PC-3 (cell line): ENCODE measurements around the gene POP5. TPM values are rescaled to one million over a fixed set of nuclear protein-coding genes. Genes with fewer than 3 reads are reported as not detected.
"Not testable (repeated sequence)": the region's sequence is repeated elsewhere in the genome, so short reads cannot be mapped to it uniquely, and the experiment has no call there.

Experiments used
- ATAC-seq: fragments of 200-7000 bp; cut with Tn5 transposase; 2 replicates; pipeline ENCODE4 v1.9.1; 2020; ENCODE audit warnings: mild to moderate bottlenecking, moderate library complexity
- BruUV-seq: library from RNA; stranded (reverse); fragments of 400-500 nt; replicated peaks from 2 replicates; lab custom pipeline; 2021; lab: Mats Ljungman, UMichigan
- CTCF ChIA-PET: fragments of 300-600 bp; sonication (Branson Sonifier 250); formaldehyde crosslinking; loops from one replicate; lab custom pipeline; 2022; ENCODE audit warnings: antibody characterized with exemption; lab: Charles Lee
- POLR2A ChIA-PET: fragments of 300-600 bp; sonication (Branson Sonifier 250); formaldehyde crosslinking; loops from one replicate; lab custom pipeline; 2022; ENCODE audit warnings: antibody characterized with exemption; ENCODE audit not compliant: unreplicated experiment; lab: Charles Lee
- DNase-seq: peaks from one replicate; pipeline ENCODE4 v3.0.0-alpha.2; 2015
- H2AFZ ChIP-seq: fragments of 300-600 bp; sonication (generic); 2 replicates; pipeline ENCODE4 v1.6.0; 2016; ENCODE audit warnings: antibody characterized with exemption, low read length
- H3F3A ChIP-seq: fragments of 300-600 bp; sonication (generic); one replicate; pipeline ENCODE4 v1.6.0; 2017; ENCODE audit warnings: antibody characterized with exemption, low read length, control low read depth, mild to moderate bottlenecking; ENCODE audit not compliant: unreplicated experiment
- H3K27ac ChIP-seq: fragments of 300-600 bp; sonication (generic); 2 replicates; pipeline ENCODE4 v1.5.1; 2016; ENCODE audit warnings: mild to moderate bottlenecking, low read length
- H3K27me3 ChIP-seq: fragments of 300-600 bp; sonication (generic); 2 replicates; pipeline ENCODE4 v1.6.1; 2016; ENCODE audit warnings: low read length, mixed read lengths
- H3K36me3 ChIP-seq: fragments of 300-600 bp; sonication (generic); 2 replicates; pipeline ENCODE4 v1.6.1; 2016; ENCODE audit warnings: low read depth, mixed run types, low read length, mixed read lengths
- H3K4me1 ChIP-seq: fragments of 300-600 bp; sonication (generic); 2 replicates; pipeline ENCODE4 v1.5.1; 2016; ENCODE audit warnings: low read length; ENCODE audit not compliant: insufficient read depth
- H3K4me2 ChIP-seq: fragments of 300-600 bp; sonication (generic); 2 replicates; pipeline ENCODE4 v1.6.0; 2016; ENCODE audit warnings: low read length
- H3K4me3 ChIP-seq: fragments of 300-600 bp; sonication (generic); 2 replicates; pipeline ENCODE4 v1.5.1; 2016; ENCODE audit warnings: mild to moderate bottlenecking, low read length, mixed read lengths
- H3K79me2 ChIP-seq: fragments of 300-600 bp; sonication (generic); 2 replicates; pipeline ENCODE4 v1.6.1; 2017; ENCODE audit warnings: low read length, mixed read lengths
- H3K9ac ChIP-seq: fragments of 300-600 bp; sonication (generic); 2 replicates; pipeline ENCODE4 v1.6.0; 2016; ENCODE audit warnings: mild to moderate bottlenecking, low read length
- H3K9me2 ChIP-seq: fragments of 300-600 bp; sonication (generic); replicated peaks from 2 replicates; pipeline ENCODE4 v1.6.1; 2016; ENCODE audit warnings: mixed run types, low read length, mixed read lengths
- H3K9me3 ChIP-seq: fragments of 300-600 bp; sonication (generic); 2 replicates; pipeline ENCODE4 v1.6.1; 2016; ENCODE audit warnings: low read length, mixed read lengths
- H4K20me1 ChIP-seq: fragments of 300-600 bp; sonication (generic); 2 replicates; pipeline ENCODE4 v1.6.1; 2016; ENCODE audit warnings: low read length, mixed read lengths
- CTCF ChIP-seq: fragments of 300-600 bp; sonication (generic); conservative IDR thresholded peaks from 2 replicates; pipeline ENCODE4 v1.5.1; 2017; ENCODE audit warnings: antibody characterized with exemption, low read depth, mild to moderate bottlenecking, low read length
- EZH2 ChIP-seq: fragments of 300-600 bp; sonication (generic); IDR thresholded peaks from one replicate; pipeline ENCODE4 v1.6.1; 2017; ENCODE audit warnings: antibody characterized with exemption, mild to moderate bottlenecking, low read length; ENCODE audit not compliant: unreplicated experiment
- EZH2phosphoT487 ChIP-seq: fragments of 300-600 bp; sonication (generic); IDR thresholded peaks from 2 replicates; pipeline ENCODE4 v1.6.1; 2018; ENCODE audit warnings: mild to moderate bottlenecking, antibody characterized with exemption, low read length, borderline replicate concordance
- intact Hi-C: fragments of 100-400 bp; cut with micrococcal nuclease; formaldehyde crosslinking; loops from 2 replicates; pipeline ENCODE4 v1.9.0; 2023
- total RNA-seq: library from RNA; depleted of rRNA; stranded (reverse); fragments of >200 nt; gene quantifications from 2 replicates; pipeline ENCODE4 v1.2.3, GENCODE V29; 2014

The POP5 gene
- total RNA-seq, 1 experiment from 2014 or later, result 89.8 TPM

GRCh38 chr12:120618954-120619615 lies 37.9 kb upstream of the POP5 start:
- Histone ChIP-seq H3F3A (no peaks in the 10 kb centered on the region), H3K4me2 (no peak overlapping the region), H3K79me2 (no peaks in the 10 kb centered on the region), H2AFZ (0 out of 2 replicates have a peak overlapping the region, but pooled peaks have one; percentile 23), H3K27ac (no peak overlapping the region), H3K4me1 (peaks cover 23% of the 10 kb centered on the region), H3K9me3 (no peaks in the 10 kb centered on the region), H4K20me1 (no peaks in the 10 kb centered on the region), H3K36me3 (no peaks in the 10 kb centered on the region), H3K9ac (no peak overlapping the region), H3K9me2 (no peaks in the 10 kb centered on the region), H3K4me3 (no peak overlapping the region), H3K27me3 (no peaks in the 10 kb centered on the region)
- intact Hi-C loops, result no loop called here
- POLR2A ChIA-PET, result interaction anchor here (0.5 kb wide), 1 partner anchor 388 kb away, joined by 3 read pairs; no protein-coding TSS in a partner anchor
- CTCF ChIA-PET, result no interaction called here
- DNase-seq, result no peak
- no peak for ATAC-seq
- no TSS peak for BruUV-seq
- TF ChIP-seq EZH2phosphoT487, result no peak
- TF ChIP-seq EZH2, result no peak
- no peak for TF ChIP-seq CTCF

DNA sequence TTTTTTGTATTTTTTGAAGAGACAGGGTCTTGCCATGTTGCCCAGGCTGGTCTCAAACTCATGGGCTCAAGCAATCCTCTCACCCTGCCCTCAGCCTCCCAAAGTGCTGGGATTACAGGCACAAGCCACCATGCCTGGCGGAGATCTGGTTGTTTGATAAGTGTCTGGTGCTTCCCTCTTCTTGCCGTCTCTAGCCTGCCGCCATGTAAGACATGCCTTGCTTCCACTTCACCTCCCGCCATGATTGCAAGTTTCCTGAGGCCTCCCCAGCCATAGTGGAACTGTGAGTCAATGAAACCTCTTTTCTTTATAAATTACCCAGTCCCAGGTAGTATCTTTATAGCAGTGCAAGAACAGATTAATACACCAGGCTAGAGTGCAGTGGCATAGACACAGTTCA lies 36.6 kb upstream of the POP5 start:
- H3K4me2 ChIP-seq, H3F3A ChIP-seq, H3K79me2 ChIP-seq, H3K27ac ChIP-seq, ATAC-seq, H4K20me1 ChIP-seq, CTCF ChIA-PET, H3K9me2 ChIP-seq, H3K36me3 ChIP-seq, H3K27me3 ChIP-seq, H3K9me3 ChIP-seq, DNase-seq, POLR2A ChIA-PET, H3K4me3 ChIP-seq, BruUV-seq, H2AFZ ChIP-seq, intact Hi-C loops, H3K9ac ChIP-seq: not testable (repeated sequence)
- H3K4me1 ChIP-seq, result peaks cover 23% of the 10 kb centered on the region

DNA sequence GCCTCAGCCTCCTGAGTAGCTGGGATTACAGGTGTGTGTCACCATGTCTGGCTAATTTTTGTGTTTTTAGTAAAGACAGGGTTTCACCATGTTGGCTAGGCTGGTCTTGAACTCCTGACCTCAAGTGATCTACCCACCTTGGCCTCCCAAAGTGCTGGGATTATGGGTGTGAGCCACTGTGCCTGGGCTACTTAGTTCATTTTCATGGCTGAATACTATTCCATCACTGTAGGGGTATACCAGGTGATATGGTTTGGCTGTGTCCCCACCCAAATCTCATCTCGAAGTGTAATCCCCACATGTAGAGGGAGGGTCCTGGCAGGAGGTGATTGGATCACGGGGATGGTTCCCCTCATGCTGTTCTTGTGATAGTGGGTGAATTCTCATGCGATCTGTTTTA lies 36.0 kb upstream of the POP5 start:
- H3K4me3 ChIP-seq, H3K9ac ChIP-seq, ATAC-seq, H3K9me3 ChIP-seq, H4K20me1 ChIP-seq, H3F3A ChIP-seq, H2AFZ ChIP-seq, H3K27me3 ChIP-seq, H3K27ac ChIP-seq, DNase-seq, intact Hi-C loops, H3K79me2 ChIP-seq, POLR2A ChIA-PET, BruUV-seq, H3K9me2 ChIP-seq, CTCF ChIA-PET, H3K36me3 ChIP-seq, H3K4me2 ChIP-seq: not testable (repeated sequence)
- peaks cover 23% of the 10 kb centered on the region for H3K4me1 ChIP-seq

- Histone ChIP-seq H3K27me3 (peaks cover 7% of the 10 kb centered on the region; the same call in 1 of the 2 replicates), H3F3A (no peaks in the 10 kb centered on the region), H2AFZ (no peak overlapping the region), H3K36me3 (no peaks in the 10 kb centered on the region), H3K79me2 (no peaks in the 10 kb centered on the region), H3K9me2 (no peaks in the 10 kb centered on the region), H3K4me1 (peaks cover 10% of the 10 kb centered on the region), H3K9ac (no peak overlapping the region), H3K4me3 (no peak overlapping the region), H3K27ac (no peak overlapping the region), H4K20me1 (no peaks in the 10 kb centered on the region), H3K4me2 (no peak overlapping the region), H3K9me3 (no peaks in the 10 kb centered on the region)
- intact Hi-C loops, result no loop called here
- no peak for DNase-seq
- ChIA-PET POLR2A (no interaction called here), CTCF (no interaction called here)
- TF ChIP-seq EZH2phosphoT487 (no peak), CTCF (no peak), EZH2 (no peak)
- BruUV-seq, result no TSS peak
- no peak for ATAC-seq
Measured at GRCh38 chr12:120614848-120615247, 33.6 kb upstream of the POP5 start.

DNA sequence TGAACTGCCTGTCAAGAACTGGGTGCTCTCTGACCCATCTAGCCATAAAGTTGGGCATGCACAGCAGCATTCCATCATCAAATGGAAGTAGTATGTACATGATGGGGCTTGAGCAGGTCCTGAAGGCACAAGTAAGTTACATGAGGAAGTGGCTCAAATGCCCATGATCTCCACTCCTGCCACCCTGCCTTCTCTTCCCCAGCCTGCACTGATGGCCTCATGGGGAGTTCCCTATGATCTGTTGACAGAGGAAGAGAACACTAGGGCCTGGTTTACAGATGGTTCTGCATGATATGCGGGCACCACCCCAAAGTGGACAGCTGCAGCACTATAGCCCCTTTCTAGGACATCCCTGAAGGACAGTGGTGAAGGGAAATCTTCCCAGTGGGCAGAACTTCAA lies 30.3 kb upstream of the POP5 start:
- H3F3A ChIP-seq, H3K9ac ChIP-seq, H3K27me3 ChIP-seq, H3K4me2 ChIP-seq, H3K27ac ChIP-seq, H2AFZ ChIP-seq, intact Hi-C loops, H3K79me2 ChIP-seq, ATAC-seq, H3K9me3 ChIP-seq, CTCF ChIA-PET, H3K4me1 ChIP-seq, H3K4me3 ChIP-seq, POLR2A ChIA-PET, DNase-seq, H3K9me2 ChIP-seq, H3K36me3 ChIP-seq, BruUV-seq, H4K20me1 ChIP-seq: not testable (repeated sequence)
